Lower lobe of right lung (tissue), 2 donors: ENCODE results near the gene BYSL. TPM values are rescaled to one million over a fixed set of nuclear protein-coding genes. Genes with fewer than 3 reads are reported as not detected.

Source experiments
- ATAC-seq, 2 donors: fragments of 200-7000 bp; cut with Tn5 transposase; one replicate each; pipeline ENCODE4 v1.9.1; 2020 to 2022; ENCODE audit warnings: mild to moderate bottlenecking in 2 of 2, moderate library complexity in 2 of 2
- DNase-seq: peaks from one replicate; pipeline ENCODE4 v3.0.0-alpha.2; 2020
- H3K27ac ChIP-seq: fragments of 200-600 bp; one replicate; pipeline ENCODE4 v1.8.0; 2022
- H3K27me3 ChIP-seq: fragments of 200-600 bp; one replicate; pipeline ENCODE4 v1.8.0; 2022; ENCODE audit warnings: low read depth
- H3K36me3 ChIP-seq: fragments of 200-600 bp; one replicate; pipeline ENCODE4 v1.8.0; 2022; ENCODE audit warnings: mild to moderate bottlenecking
- H3K4me1 ChIP-seq: fragments of 200-600 bp; one replicate; pipeline ENCODE4 v1.8.0; 2022
- H3K4me3 ChIP-seq: fragments of 200-600 bp; one replicate; pipeline ENCODE4 v1.8.0; 2022; ENCODE audit warnings: mild to moderate bottlenecking
- H3K9me3 ChIP-seq: fragments of 200-600 bp; one replicate; pipeline ENCODE4 v1.8.0; 2022
- CTCF ChIP-seq: fragments of 200-600 bp; IDR thresholded peaks from one replicate; pipeline ENCODE4 v1.8.0; 2022; ENCODE audit warnings: antibody characterized with exemption, mild to moderate bottlenecking
- intact Hi-C: fragments of 100-400 bp; cut with DNase I; formaldehyde crosslinking; loops from one replicate; pipeline ENCODE4 v1.11.0; 2022
- total RNA-seq: library from RNA; stranded (reverse); fragmentation: NEBNext Ultra II Directional; extraction: Animal tissue kit (Norgen Biotek cat#: 25700); gene quantifications from one replicate; pipeline ENCODE4 v1.2.1, GENCODE V29; 2021
- donor health status: DM: no; HTN: yes; CAD: no; lungs with severe emphysema.

The BYSL gene
- total RNA-seq, 1 donor from 2014 or later: 8.9 TPM

- no peaks in the 10 kb centered on the region for H3K36me3 ChIP-seq
- H3K9me3 ChIP-seq: no peaks in the 10 kb centered on the region
- peaks cover 8% of the 10 kb centered on the region for H3K4me1 ChIP-seq
- TF ChIP-seq CTCF: no peak
- no peak for DNase-seq
- no peak overlapping the region for H3K4me3 ChIP-seq
- intact Hi-C loops: no loop called here
- peak in 1 of 2 donors; percentile 31 for ATAC-seq
- peak overlapping the region; percentile 25 for H3K27ac ChIP-seq
- no peaks in the 10 kb centered on the region for H3K27me3 ChIP-seq
Measured at GRCh38 chr6:41947581-41948220, 26.4 kb downstream of the BYSL start.

DNA sequence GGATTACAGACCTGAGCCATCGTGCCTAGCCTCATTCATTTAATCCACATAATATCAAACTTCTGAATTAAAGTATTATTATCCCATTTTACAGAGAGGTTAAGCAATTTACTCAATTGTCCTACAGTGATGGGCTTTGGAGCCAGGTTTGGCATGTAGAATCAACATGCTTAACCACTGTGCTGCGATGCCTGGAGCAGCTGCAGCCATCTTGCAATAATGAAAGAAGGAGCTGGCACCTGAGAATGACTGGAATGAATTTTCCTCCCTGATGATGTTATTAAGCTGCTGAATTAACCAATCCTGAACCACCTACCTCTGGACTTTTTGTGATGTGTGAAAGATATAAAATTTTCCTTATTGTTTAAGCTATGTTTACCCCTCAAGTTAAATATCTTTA is 33.4 kb downstream of the BYSL start:
- intact Hi-C loops: no loop called here

DNA sequence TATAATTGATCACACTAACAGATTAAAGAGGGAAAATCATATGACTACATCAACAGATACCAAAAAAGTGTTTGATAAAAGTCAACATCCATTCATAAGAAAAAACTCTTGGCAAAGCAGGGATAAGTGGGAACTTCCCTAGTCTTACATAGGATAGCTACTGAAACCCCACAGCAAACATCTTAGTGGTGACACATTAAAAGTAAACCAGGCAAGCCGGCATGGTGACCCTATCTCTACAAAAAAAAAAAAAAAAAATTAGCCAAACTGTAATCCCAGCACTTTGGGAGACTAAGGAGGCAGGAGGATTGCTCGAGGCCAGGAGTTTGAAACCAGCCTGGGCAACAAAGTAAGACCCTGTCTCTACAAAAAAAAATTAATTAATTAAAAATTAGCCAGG is 34.1 kb downstream of the BYSL start:
- Histone ChIP-seq H3K4me3 (no peak overlapping the region), H3K4me1 (no peaks in the 10 kb centered on the region), H3K27me3 (no peaks in the 10 kb centered on the region), H3K36me3 (no peaks in the 10 kb centered on the region), H3K27ac (no peak overlapping the region), H3K9me3 (no peaks in the 10 kb centered on the region)
- DNase-seq (no peak), ATAC-seq (no peak)
- intact Hi-C loops: no loop called here
- TF ChIP-seq CTCF: no peak

More for the DNA sequence above, 33.4 kb downstream of the BYSL start:
- H3K27me3 ChIP-seq: no peaks in the 10 kb centered on the region
- H3K27ac ChIP-seq: no peak overlapping the region
- H3K4me1 ChIP-seq: no peaks in the 10 kb centered on the region
- ATAC-seq (no peak), DNase-seq (no peak)
- H3K36me3 ChIP-seq: no peaks in the 10 kb centered on the region
- TF ChIP-seq CTCF: no peak
- H3K9me3 ChIP-seq: no peaks in the 10 kb centered on the region
- H3K4me3 ChIP-seq: no peak overlapping the region

GRCh38 chr6:41957117-41957516 is 35.8 kb downstream of the BYSL start:
- H3K9me3 ChIP-seq: no peaks in the 10 kb centered on the region
- no peak for ATAC-seq

DNA sequence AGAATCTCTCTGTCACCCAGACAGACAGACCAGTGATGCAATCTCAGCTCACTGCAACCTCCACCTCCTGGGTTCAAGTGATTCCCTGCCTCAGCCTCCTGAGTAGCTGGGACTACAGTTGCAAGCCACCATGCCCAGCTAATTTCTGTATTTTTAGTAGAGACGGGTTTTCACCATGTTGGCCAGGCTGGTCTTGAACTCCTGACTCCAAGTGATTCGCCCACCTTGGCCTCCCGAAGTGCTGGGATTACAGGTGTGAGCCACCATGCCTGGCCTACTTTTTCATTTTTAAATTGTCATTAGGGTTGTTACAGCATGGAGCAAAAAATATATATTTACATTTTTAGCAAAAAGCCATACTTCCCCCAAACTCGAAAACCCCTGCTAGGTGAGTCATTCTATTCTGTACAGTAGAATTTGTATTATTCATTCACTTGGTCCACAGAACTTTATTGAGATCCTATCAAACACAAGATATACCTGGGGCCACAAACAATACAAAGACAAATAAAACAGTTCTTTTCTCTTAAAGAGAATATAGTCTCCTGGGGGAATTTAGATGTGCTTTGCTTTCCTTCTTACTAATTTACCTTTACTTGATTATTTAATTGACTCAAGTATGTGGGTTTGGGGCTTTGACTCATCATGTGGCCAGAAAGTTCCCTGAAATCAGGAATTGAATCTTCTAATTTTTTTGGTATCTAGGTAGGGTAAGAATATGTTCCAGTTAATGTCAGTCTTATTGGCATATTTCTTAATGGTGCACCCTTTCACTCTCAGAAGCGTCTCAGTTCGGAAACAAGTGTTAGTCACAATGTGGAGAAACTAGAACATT is 36.9 kb downstream of the BYSL start:
- TF ChIP-seq CTCF: no peak
- Histone ChIP-seq H3K27me3 (no peaks in the 10 kb centered on the region), H3K4me3 (no peak overlapping the region), H3K27ac (no peak overlapping the region), H3K36me3 (no peaks in the 10 kb centered on the region), H3K9me3 (no peaks in the 10 kb centered on the region), H3K4me1 (peaks cover 7% of the 10 kb centered on the region)
- no peak for ATAC-seq
- no peak for DNase-seq
- intact Hi-C loops: no loop called here

More at GRCh38 chr6:41957117-41957516, 35.8 kb downstream of the BYSL start:
- Histone ChIP-seq H3K36me3 (no peaks in the 10 kb centered on the region), H3K4me1 (peaks cover 7% of the 10 kb centered on the region), H3K27ac (no peak overlapping the region), H3K27me3 (no peaks in the 10 kb centered on the region), H3K4me3 (no peak overlapping the region)
- DNase-seq: no peak
- no peak for TF ChIP-seq CTCF
- intact Hi-C loops: no loop called here
